Adipose tissue (tissue), 3 donors: ENCODE data around the gene NDUFV3. TPM values are rescaled to one million over a fixed set of nuclear protein-coding genes. Genes with fewer than 3 reads are reported as not detected.
A peak's percentile ranks its signal among the peaks of the same experiment; 100 is the strongest.
"Not testable (repeated sequence)": the region's sequence is repeated elsewhere in the genome, so short reads cannot be mapped to it uniquely, and the experiment has no call there.

ENCODE experiments used
- H3K27ac ChIP-seq: one replicate; pipeline ENCODE4 v1.5.1; 2013; ENCODE audit warnings: low read depth, low read length
- WGBS, 3 donors: extraction: QIAGEN DNeasy Blood & Tissue Kit; methylation state at CpG; one replicate each; pipeline ENCODE4 v1.1.7; 2013; 5-methylcytosine and 5-hydroxymethylcytosine counted together
- polyA plus RNA-seq, 3 donors: library from polyadenylated mRNA; stranded (reverse); fragments of 200-250 nt; gene quantifications; one replicate each; pipeline ENCODE4 v1.2.3, GENCODE V29; 2013
- donor health status: healthy with polysubstance abuse.
- donor health status: Bipolar disorder and iron deficiency.
- donor health status: healthy.

Gene NDUFV3
- 10 to 100 TPM; 20.0 to 27.3 (median 24.0) TPM for polyA plus RNA-seq

- 0 to 1% (median 0%) methylated on average over 67 to 87 of the region's 87 CpGs for WGBS, 3 donors
- H3K27ac ChIP-seq = peak within 1 kb of the TSS; percentile 95
Measured at GRCh38 chr21:42892931-42893755, at the start of gene NDUFV3. TSS of gene NDUFV3 (plus strand) at chr21:42893309. CDS start at chr21:42893334, 25 bp downstream.

- H3K27ac ChIP-seq = no peak overlapping the region
- 75 to 83% (median 77%) methylated on average over 22 of the region's 22 CpGs for WGBS, 3 donors
Measured at GRCh38 chr21:42844411-42845113, 48.5 kb upstream of the NDUFV3 start.

GRCh38 chr21:42845296-42845965 is 47.7 kb upstream of the NDUFV3 start:
- 77 to 84% (median 78%) methylated on average over 21 of the region's 21 CpGs for WGBS, 3 donors
- no peak overlapping the region for H3K27ac ChIP-seq

- no peak overlapping the region for H3K27ac ChIP-seq
- WGBS, 3 donors = 93 to 95% (median 93%) methylated on average over 10 of the region's 10 CpGs
Measured at GRCh38 chr21:42846221-42846620, 46.9 kb upstream of the NDUFV3 start.

GRCh38 chr21:42847051-42847707 is 45.9 kb upstream of the NDUFV3 start:
- H3K27ac ChIP-seq = no peak overlapping the region

GRCh38 chr21:42847726-42848125 is 45.4 kb upstream of the NDUFV3 start:
- H3K27ac ChIP-seq = no peak overlapping the region
- 93 to 97% (median 96%) methylated on average over 4 of the region's 4 CpGs for WGBS, 3 donors

More at GRCh38 chr21:42847051-42847707, 45.9 kb upstream of the NDUFV3 start:
- WGBS, 3 donors = 80 to 85% (median 84%) methylated on average over 18 of the region's 18 CpGs

- WGBS, 3 donors = 97 to 98% (median 97%) methylated on average over 84 to 95 of the region's 95 CpGs
Measured at GRCh38 chr21:42848144-42848931, 44.8 kb upstream of the NDUFV3 start.

GRCh38 chr21:42848932-42849758 is 44.0 kb upstream of the NDUFV3 start:
- WGBS, 3 donors = 87 to 91% (median 91%) methylated on average over 54 of the region's 54 CpGs
- H3K27ac ChIP-seq = no peak overlapping the region

More at GRCh38 chr21:42848144-42848931, 44.8 kb upstream of the NDUFV3 start:
- not testable (repeated sequence) for H3K27ac ChIP-seq

- 91 to 95% (median 94%) methylated on average over 29 of the region's 29 CpGs for WGBS, 3 donors
- no peak overlapping the region for H3K27ac ChIP-seq
Measured at GRCh38 chr21:42849759-42850412, 43.2 kb upstream of the NDUFV3 start.

GRCh38 chr21:42850463-42850862 is 42.6 kb upstream of the NDUFV3 start:
- WGBS, 3 donors = 90 to 97% (median 90%) methylated on average over 10 of the region's 10 CpGs
- no peak overlapping the region for H3K27ac ChIP-seq

- WGBS, 3 donors = 75 to 81% (median 78%) methylated on average over 18 to 21 of the region's 21 CpGs
- no peak overlapping the region for H3K27ac ChIP-seq
Measured at GRCh38 chr21:42850866-42851391, 42.2 kb upstream of the NDUFV3 start.

- no peak overlapping the region for H3K27ac ChIP-seq
- WGBS, 3 donors = 91 to 94% (median 92%) methylated on average over 18 to 19 of the region's 19 CpGs
Measured at GRCh38 chr21:42851812-42852665, 41.1 kb upstream of the NDUFV3 start.

GRCh38 chr21:42852925-42853570 is 40.1 kb upstream of the NDUFV3 start:
- no peak overlapping the region for H3K27ac ChIP-seq
- 96 to 97% (median 96%) methylated on average over 20 of the region's 20 CpGs for WGBS, 3 donors

GRCh38 chr21:42853621-42854020 is 39.5 kb upstream of the NDUFV3 start:
- 95 to 96% (median 96%) methylated on average over 20 of the region's 20 CpGs for WGBS, 3 donors
- H3K27ac ChIP-seq = no peak overlapping the region
